GM19239 (cell line): ENCODE measurements around the gene CHKA.
A peak's percentile ranks its signal among the peaks of the same experiment; 100 is the strongest.

Source experiments
- DNase-seq: peaks from one replicate; pipeline ENCODE4 v3.0.0; 2011; ENCODE audit warnings: low spot score; ENCODE audit not compliant: insufficient read length
- FAIRE-seq: peaks from 2 replicates; lab custom pipeline; 2011; peaks lifted over from hg19 to GRCh38; lab: Jason Lieb, UNC

The CHKA gene

GRCh38 chr11:68080860-68081259, 40.3 kb downstream of the CHKA start:
- FAIRE-seq (no peak), DNase-seq (no peak)

GRCh38 chr11:68077617-68078582, 43.3 kb downstream of the CHKA start:
- peak; percentile 72 for FAIRE-seq
- DNase-seq, result peak; percentile 37

- no peak for FAIRE-seq
- no peak for DNase-seq
Observed at GRCh38 chr11:68076371-68077042, 44.7 kb downstream of the CHKA start.

- no peak for FAIRE-seq
Observed at GRCh38 chr11:68074584-68075352, 46.4 kb downstream of the CHKA start.

GRCh38 chr11:68071281-68072048, 49.7 kb downstream of the CHKA start:
- DNase-seq (no peak), FAIRE-seq (no peak)

More at GRCh38 chr11:68074584-68075352, 46.4 kb downstream of the CHKA start:
- DNase-seq, result no peak

- FAIRE-seq (no peak), DNase-seq (no peak)
Observed at GRCh38 chr11:68067991-68068390, 53.2 kb downstream of the CHKA start.

- DNase-seq (no peak), FAIRE-seq (no peak)
Observed at GRCh38 chr11:68066742-68067141, 54.4 kb downstream of the CHKA start.

GRCh38 chr11:68065841-68066240, 55.3 kb downstream of the CHKA start:
- DNase-seq (no peak), FAIRE-seq (no peak)

GRCh38 chr11:68064926-68065325, 56.3 kb downstream of the CHKA start:
- FAIRE-seq (no peak), DNase-seq (no peak)

- no peak for FAIRE-seq
- DNase-seq, result no peak
Observed at GRCh38 chr11:68061508-68061907, 59.7 kb downstream of the CHKA start.

GRCh38 chr11:68057807-68058206, 63.4 kb downstream of the CHKA start:
- no peak for DNase-seq
- no peak for FAIRE-seq

- no peak for FAIRE-seq
- DNase-seq, result no peak
Observed at GRCh38 chr11:68056317-68057285, 64.6 kb downstream of the CHKA start.

- DNase-seq (no peak), FAIRE-seq (no peak)
Observed at GRCh38 chr11:68053981-68054812, 67.0 kb downstream of the CHKA start.

GRCh38 chr11:68053117-68053516, 68.1 kb downstream of the CHKA start:
- FAIRE-seq, result no peak

GRCh38 chr11:68052137-68052873, 68.9 kb downstream of the CHKA start:
- DNase-seq (no peak), FAIRE-seq (no peak)

More at GRCh38 chr11:68053117-68053516, 68.1 kb downstream of the CHKA start:
- DNase-seq, result no peak

GRCh38 chr11:68051191-68052136, 69.7 kb downstream of the CHKA start:
- no peak for FAIRE-seq

More at GRCh38 chr11:68051191-68052136, 69.7 kb downstream of the CHKA start:
- DNase-seq, result no peak
